ENCODE results near the gene MTUS2.

GRCh38 chr13:29118471-29118870 is 298.3 kb downstream of the MTUS2 start:
- TF ChIP-seq CTCF (IDR thresholded peaks at IDR 0.05) (no peak), POLR2A (IDR thresholded peaks at IDR 0.05) (no peak)

Data from body of pancreas (tissue), 4 donors.